H1 (cell line): ENCODE measurements around the gene AHDC1.

Experiments
- CEBPB ChIP-seq: IDR thresholded peaks from 2 replicates; pipeline ENCODE4 v1.6.1; 2012; ENCODE audit warnings: low read depth, low read length
- CHD7 ChIP-seq: fragments of 300-600 bp; sonication (generic); IDR thresholded peaks from 2 replicates; pipeline ENCODE4 v1.7.1; 2012; ENCODE audit warnings: low read length, moderate library complexity, mild to moderate bottlenecking, inconsistent platforms; ENCODE audit not compliant: insufficient replicate concordance
- EZH2 ChIP-seq: fragments of 200-600 bp; sonication (generic); IDR thresholded peaks from 2 replicates; pipeline ENCODE4 v1.7.1; 2012; ENCODE audit warnings: low read depth, mild to moderate bottlenecking, moderate library complexity, low read length, inconsistent platforms; ENCODE audit not compliant: severe bottlenecking
- MAFK ChIP-seq: IDR thresholded peaks from 2 replicates; pipeline ENCODE4 v1.6.1; 2012; ENCODE audit warnings: low read depth, mild to moderate bottlenecking, improper control_type of control experiment, low read length
- POLR2AphosphoS5 ChIP-seq: IDR thresholded peaks from 2 replicates; pipeline ENCODE4 v1.6.1; 2011; ENCODE audit warnings: low read depth, low read length
- SUZ12 ChIP-seq: fragments of 200-600 bp; sonication (generic); IDR thresholded peaks from 2 replicates; pipeline ENCODE4 v1.6.1; 2012; ENCODE audit warnings: mild to moderate bottlenecking, inconsistent platforms, low read length, moderate library complexity, mixed read lengths
- YY1 ChIP-seq: IDR thresholded peaks from 2 replicates; pipeline ENCODE4 v1.6.1; 2011; ENCODE audit warnings: low read depth, mild to moderate bottlenecking, low read length

DNA sequence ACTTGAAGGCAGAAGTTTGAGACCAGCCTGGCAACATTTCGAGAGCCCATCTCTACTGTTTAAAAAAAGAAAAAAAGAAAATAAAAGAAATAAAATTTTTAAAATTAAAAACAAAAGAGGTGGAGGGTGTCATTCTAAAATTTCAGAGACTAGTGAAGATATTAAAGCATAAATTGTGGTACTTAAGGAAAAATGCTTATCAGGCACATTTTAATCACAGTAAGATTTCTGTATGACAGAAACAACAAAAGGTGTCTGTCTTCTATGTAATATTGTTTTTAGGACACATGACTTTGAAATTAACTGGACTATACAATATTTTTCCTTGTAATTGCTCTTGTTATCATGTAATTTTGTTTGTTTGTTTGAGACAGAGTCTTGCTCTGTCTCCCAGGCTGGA, 118.6 kb downstream of the AHDC1 start:
- TF ChIP-seq POLR2AphosphoS5, result no peak
- no peak for TF ChIP-seq SUZ12
- TF ChIP-seq YY1, result no peak
- no peak for TF ChIP-seq EZH2
- no peak for TF ChIP-seq CEBPB
- peak; percentile 63 for TF ChIP-seq MAFK
- TF ChIP-seq CHD7, result no peak
